MM.1S (cell line): Measurements from ENCODE around the gene UXS1.

Experiments used
- CTCF ChIP-seq: fragments of 300-600 bp; sonication (generic); IDR thresholded peaks from 2 replicates; pipeline ENCODE4 v1.5.1; 2016; ENCODE audit warnings: antibody characterized with exemption, low read length, mixed read lengths
- EZH2phosphoT487 ChIP-seq: fragments of 300-600 bp; sonication (generic); IDR thresholded peaks from 2 replicates; pipeline ENCODE4 v1.6.1; 2018; ENCODE audit warnings: antibody characterized with exemption, low read length

- TF ChIP-seq CTCF (no peak), EZH2phosphoT487 (no peak)
Measured at GRCh38 chr2:106098664-106099063, 95.4 kb downstream of the UXS1 start.
